SK-N-DZ (cell line): Measurements from ENCODE around the gene CBL.
"Not testable (repeated sequence)": the region's sequence is repeated elsewhere in the genome, so short reads cannot be mapped to it uniquely, and the experiment has no call there.

Experiments
- DNase-seq: peaks from one replicate; pipeline ENCODE4 v3.0.0-alpha.2; 2015; ENCODE audit warnings: low spot score

Gene CBL

GRCh38 chr11:119184399-119184798 lies 21.7 kb upstream of the CBL start:
- DNase-seq = not testable (repeated sequence)

GRCh38 chr11:119185981-119186634 lies 20.0 kb upstream of the CBL start:
- DNase-seq = no peak

- DNase-seq = no peak
Observed at GRCh38 chr11:119187123-119187892, 18.8 kb upstream of the CBL start.

GRCh38 chr11:119188067-119188466 lies 18.1 kb upstream of the CBL start:
- no peak for DNase-seq

GRCh38 chr11:119188887-119189286 lies 17.3 kb upstream of the CBL start:
- DNase-seq = no peak

GRCh38 chr11:119189393-119189792 lies 16.7 kb upstream of the CBL start:
- no peak for DNase-seq

- no peak for DNase-seq
Observed at GRCh38 chr11:119190531-119190930, 15.6 kb upstream of the CBL start.

- not testable (repeated sequence) for DNase-seq
Observed at GRCh38 chr11:119191265-119191664, 14.9 kb upstream of the CBL start.

- no peak for DNase-seq
Observed at GRCh38 chr11:119192111-119192510, 14.0 kb upstream of the CBL start.

GRCh38 chr11:119193001-119193400 lies 13.1 kb upstream of the CBL start:
- no peak for DNase-seq

- no peak for DNase-seq
Observed at GRCh38 chr11:119193626-119194025, 12.5 kb upstream of the CBL start.

GRCh38 chr11:119194811-119195440 lies 11.2 kb upstream of the CBL start:
- DNase-seq = no peak

- peak; percentile 22 for DNase-seq
Observed at GRCh38 chr11:119195680-119196079, 10.5 kb upstream of the CBL start.

GRCh38 chr11:119196833-119197483 lies 9.2 kb upstream of the CBL start:
- DNase-seq = peak; percentile 67

- DNase-seq = no peak
Observed at GRCh38 chr11:119198925-119199324, 7.2 kb upstream of the CBL start.

- not testable (repeated sequence) for DNase-seq
Observed at GRCh38 chr11:119201236-119201635, 4.9 kb upstream of the CBL start.

- no peak for DNase-seq
Observed at GRCh38 chr11:119202554-119202953, 3.6 kb upstream of the CBL start.

- DNase-seq = no peak
Observed at GRCh38 chr11:119204066-119204465, 2.1 kb upstream of the CBL start.

- DNase-seq = no peak
Observed at GRCh38 chr11:119205080-119205479, 1.1 kb upstream of the CBL start.

GRCh38 chr11:119206511-119207414 lies 624 bp downstream of the CBL start:
- peak; percentile 19 for DNase-seq

GRCh38 chr11:119207415-119207960 lies 1.3 kb downstream of the CBL start:
- no peak for DNase-seq
